Prostate gland (tissue), 2 donors: ENCODE data around the gene SGCD.

Experiments used
- CTCF ChIP-seq, 4 experiments: fragments of 200-600 bp in 2 of 4; fragments of 450-650 bp in 2 of 4; sonication (generic) in 2 of 4; IDR thresholded peaks; 1 replicate in 3 of 4; 2 replicates in 1 of 4; pipeline ENCODE4 v1.5.1; 2016 to 2019; ENCODE audit warnings: antibody characterized with exemption in 4 of 4, mild to moderate bottlenecking in 2 of 4, moderate library complexity in 2 of 4
- POLR2A ChIP-seq: fragments of 450-650 bp; IDR thresholded peaks from one replicate; pipeline ENCODE4 v1.6.1; 2016; ENCODE audit warnings: antibody characterized with exemption, mild to moderate bottlenecking

GRCh38 chr5:156585999-156586398 is 259.0 kb downstream of the SGCD start:
- TF ChIP-seq CTCF (IDR thresholded peaks at IDR 0.05) (no peak), POLR2A (no peak)
